Stimulated activated naive CD4-positive, alpha-beta T cell treated with Interleukin-2 at 50 U/mL for 16 hours (primary cell): ENCODE measurements around the gene TTC23.
"Not testable (repeated sequence)": the region's sequence is repeated elsewhere in the genome, so short reads cannot be mapped to it uniquely, and the experiment has no call there.

Source experiments
- DNase-seq: peaks from one replicate; lab custom pipeline; 2025; lab: John Stamatoyannopoulos, UW

The TTC23 gene

DNA sequence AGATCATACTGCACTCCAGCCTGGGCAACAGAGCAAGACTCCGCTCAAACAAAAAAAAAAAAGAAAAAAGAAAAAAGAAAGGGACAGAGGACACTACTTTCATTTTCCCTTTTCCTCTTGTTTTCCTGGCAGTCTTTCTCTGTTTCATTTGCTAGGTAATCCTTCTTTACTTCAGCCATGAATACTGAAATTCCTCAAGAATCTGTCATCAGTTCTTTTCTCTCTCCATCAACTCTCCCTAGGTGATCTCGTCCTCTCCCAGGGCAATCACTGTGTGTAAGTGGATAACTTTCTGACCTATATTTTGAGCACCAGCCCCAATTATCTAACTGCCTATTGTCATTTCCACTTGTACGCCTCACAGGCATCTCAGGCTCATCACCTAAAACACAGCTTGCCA, 51.5 kb downstream of the TTC23 start:
- no peak for DNase-seq

- not testable (repeated sequence) for DNase-seq
These were observed 57.2 kb downstream of the TTC23 start for GRCh38 chr15:99192181-99192580.

- DNase-seq, result no peak
These were observed 61.4 kb downstream of the TTC23 start for GRCh38 chr15:99187936-99188335.

GRCh38 chr15:99185414-99186130, 63.8 kb downstream of the TTC23 start:
- no peak for DNase-seq

GRCh38 chr15:99182791-99183190, 66.6 kb downstream of the TTC23 start:
- DNase-seq, result no peak

DNA sequence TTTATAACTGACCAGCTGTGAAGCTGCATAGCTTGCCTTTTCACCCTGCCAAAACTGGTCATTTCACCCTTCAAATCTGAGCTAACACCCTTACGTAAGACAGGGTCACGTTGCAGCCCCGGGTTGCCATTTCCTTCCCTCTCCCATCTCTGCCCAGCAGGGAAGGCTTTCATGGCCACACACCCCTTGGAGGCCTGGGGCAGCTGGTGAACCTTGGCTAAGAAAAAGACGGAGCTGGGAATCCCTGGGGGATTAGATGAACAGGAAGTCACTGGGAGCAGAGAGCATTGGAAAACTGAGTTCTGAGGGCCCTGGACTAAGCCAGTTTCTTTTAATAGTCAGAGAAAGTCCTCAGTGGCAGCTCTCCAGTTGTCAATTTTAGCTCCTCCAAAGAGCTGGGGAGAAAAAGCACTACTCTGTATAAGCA, 67.8 kb downstream of the TTC23 start:
- DNase-seq, result no peak

DNA sequence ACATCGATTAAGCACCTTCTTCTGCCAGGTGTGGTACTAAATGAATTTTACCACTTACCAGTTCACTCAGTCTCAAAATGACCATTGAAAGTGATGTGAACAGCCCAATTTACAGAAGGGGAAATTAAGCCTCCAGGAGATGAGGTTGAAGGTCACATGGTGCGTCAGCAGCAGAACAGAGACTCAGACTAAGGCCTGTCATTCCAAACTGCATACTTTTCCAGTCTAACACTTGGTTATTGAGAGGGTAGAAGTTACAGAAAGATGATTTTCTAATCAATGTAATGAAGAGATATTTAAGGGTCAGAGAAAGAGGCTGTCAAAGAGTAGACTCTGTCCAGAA, 68.4 kb downstream of the TTC23 start:
- DNase-seq, result no peak

DNA sequence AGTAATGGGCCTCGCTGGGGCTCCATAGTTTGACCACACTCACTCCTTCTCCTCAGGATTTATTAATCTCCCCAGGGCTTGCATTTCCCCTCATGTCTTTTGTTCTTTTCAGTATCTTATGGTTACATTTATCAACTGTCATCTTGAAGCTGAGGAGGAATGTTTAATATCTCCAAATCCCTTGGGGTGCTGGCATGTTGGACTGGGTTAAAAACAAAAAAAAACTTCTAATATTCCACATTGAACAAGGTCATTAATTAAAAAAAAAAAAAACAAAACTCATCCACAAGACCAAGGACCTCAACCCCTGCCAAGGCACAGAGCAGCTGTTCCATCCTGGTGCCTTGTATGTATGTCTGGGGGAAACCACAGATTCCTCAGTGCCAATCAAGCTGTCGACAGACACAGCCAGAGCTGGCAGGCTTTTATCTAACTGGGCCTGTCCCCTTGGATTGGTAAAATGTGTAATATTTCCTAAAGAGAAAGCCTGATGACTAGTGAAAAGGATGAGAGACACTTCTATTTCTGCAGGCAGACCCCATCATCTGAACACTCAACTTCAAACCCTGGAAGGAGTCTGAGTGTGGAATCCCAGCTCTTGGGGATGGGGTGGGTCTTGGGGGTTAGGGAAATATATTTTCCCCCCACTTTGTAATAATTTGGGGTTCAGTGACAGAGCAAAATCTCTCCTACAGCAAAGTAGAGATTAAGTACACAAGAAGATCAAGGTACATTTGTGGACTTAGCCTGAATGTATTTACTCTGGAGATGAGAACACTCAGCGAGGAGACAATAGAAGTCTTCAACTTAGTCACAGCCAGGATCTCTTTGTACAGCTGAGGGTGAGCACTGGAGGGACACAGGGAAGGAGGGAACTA, 69.1 kb downstream of the TTC23 start:
- DNase-seq, result no peak

DNA sequence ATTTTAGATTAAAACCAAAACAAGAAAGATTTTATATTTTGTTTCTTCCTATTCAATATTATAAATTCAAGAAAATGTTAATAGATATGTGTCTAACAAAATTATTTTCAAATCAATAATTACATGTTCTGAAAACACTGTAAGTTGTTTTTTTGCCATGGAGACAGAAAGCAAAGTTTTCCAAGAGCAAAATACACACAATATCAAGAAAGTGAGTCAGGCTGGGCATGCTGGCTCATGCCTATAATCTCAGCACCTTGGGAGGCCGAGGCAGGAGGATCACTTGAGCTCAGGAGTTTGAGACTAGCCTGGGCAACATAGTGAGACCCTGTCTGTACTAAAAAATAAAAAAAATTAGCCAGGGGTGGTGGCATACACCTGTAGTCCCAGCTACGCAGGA, 71.7 kb downstream of the TTC23 start:
- DNase-seq, result no peak

- DNase-seq, result no peak
These were observed 72.6 kb downstream of the TTC23 start for GRCh38 chr15:99176757-99177156.

DNA sequence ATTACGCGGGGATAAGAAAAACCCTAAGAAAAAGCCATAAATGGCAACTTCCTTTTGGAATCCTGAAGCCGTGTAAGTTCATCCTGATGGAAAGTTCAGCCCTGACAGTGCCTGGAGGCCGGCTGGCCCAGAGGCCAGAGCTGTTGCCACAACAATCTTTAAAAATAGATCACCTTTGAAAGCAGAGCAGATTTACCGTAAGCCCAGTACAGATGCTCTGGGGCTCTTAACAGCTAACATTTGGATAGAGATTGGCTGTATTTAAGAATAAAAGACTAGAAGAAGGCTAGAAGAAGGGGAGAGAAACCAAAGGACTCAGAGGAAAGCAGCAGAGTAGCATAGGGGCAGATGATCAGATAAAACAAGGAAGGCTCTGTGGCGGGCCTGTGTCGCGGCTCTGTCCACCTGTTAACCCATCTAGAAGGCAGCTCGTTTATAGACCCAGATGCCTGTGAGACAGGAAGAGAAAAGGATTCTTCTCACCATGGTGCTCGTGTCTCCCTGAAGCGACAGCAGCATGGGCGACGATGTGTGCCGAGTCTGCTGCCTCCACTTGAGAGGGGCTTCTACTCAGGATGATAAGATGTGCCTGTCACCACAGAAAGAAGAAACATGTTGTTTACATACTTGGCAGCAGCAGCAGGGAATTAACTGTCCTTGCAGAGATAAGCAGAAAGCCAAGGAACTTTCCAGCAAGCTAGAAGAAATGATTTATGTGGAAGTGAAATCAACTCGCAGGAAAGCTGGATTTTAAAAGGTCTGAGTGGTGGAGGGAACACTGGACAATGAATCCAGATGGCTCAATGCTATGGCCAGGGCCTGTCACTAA, 74.6 kb downstream of the TTC23 start:
- DNase-seq, result no peak

GRCh38 chr15:99172989-99173388, 76.4 kb downstream of the TTC23 start:
- no peak for DNase-seq

GRCh38 chr15:99172171-99172570, 77.2 kb downstream of the TTC23 start:
- no peak for DNase-seq

- DNase-seq, result no peak
These were observed 78.8 kb downstream of the TTC23 start for GRCh38 chr15:99170476-99171065.

GRCh38 chr15:99169769-99170311, 79.5 kb downstream of the TTC23 start:
- DNase-seq, result no peak

DNA sequence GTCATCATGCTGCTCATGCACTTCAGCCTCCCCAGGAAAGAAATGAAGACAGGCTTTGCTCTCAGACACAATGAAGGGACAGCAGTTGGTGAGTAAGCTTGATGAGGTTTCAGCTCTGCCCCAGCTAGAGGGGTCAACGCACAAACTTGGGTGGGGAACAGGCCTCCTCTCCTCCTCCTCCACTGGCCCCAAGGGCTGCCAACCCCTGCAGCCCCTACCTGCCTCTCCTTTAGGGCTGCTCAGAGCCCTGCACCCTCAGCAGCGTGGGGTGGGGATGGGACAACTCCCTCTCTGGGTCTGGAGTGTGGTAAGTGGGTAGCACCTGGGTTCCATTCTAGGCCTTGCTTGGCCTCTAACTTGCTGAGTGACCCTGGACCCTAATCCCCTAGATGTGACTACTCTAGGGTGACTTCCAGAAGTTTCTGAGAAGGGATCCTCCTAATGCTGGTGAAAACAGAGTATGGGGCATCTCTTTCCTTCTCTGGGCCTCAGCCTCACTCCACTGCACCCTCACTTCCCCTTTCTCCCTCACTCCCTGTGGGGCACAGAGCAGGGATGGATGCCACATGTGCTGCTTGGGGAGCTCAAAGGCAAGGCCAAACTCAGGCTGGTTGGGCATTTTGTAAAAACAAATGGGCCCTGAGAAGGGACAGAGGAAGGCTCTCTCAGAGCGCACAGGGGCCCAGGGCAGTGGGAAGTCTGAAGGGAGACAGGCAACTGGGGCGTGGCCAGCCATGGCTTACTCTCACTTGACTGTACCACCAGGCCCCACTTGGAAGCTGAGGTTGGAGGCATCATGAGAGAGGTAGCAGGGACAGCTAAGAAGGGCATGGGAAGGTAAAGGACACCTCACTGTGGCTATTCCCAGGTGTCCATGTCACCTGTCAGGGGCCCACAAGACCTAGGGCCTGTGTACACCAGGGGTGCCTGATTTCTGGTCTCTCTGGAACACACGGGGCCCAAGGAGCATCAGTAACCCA, 80.5 kb downstream of the TTC23 start:
- no peak for DNase-seq

- no peak for DNase-seq
These were observed 81.7 kb downstream of the TTC23 start for GRCh38 chr15:99167640-99168039.

- DNase-seq, result no peak
These were observed 82.2 kb downstream of the TTC23 start for GRCh38 chr15:99167201-99167600.

DNA sequence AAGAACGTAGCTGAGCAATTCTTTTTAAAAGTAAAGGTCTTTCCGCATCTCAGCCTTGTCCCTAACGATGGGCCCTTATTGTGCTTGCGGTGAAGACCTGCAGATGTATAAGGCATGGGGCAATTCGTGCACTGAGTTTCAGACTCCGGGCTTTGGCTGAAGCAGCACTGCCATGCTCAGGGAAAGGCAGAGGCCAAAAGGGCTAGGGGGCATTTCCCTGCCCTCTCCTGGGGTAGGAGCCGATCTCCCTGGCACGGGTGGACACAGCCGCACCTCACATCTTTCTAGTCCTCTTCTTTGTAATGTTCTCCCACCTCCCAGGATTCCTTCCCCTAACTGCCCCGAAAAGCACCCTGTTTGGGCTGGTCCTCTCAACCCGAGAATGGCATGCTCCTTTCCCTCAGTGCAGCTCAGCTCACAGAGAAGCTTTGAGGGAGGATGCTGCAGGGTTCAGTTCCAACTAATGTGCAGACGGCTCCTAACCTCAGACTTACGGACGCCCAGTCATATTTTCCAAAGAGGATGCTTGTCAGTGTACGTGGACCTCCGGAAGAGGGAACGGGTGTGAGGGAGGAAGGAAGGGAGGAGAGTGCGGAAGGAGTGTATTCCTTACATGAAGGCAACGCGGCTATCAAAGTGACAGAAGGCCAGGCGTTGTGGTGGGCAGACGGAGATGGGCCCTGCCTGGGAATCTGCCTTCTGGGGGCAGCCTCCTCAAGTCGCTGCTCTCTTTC, 83.3 kb downstream of the TTC23 start:
- no peak for DNase-seq
